A549 (cell line): Measurements from ENCODE around the gene NAT8.

Source experiments
- CTCF ChIP-seq: fragments of >200 bp; sonication (Bioruptor Twin); formaldehyde crosslinking; IDR thresholded peaks from 3 replicates; pipeline ENCODE4 v1.5.1; 2016
- E2F6 ChIP-seq: IDR thresholded peaks from 2 replicates; pipeline ENCODE4 v1.6.1; 2012; ENCODE audit warnings: low read depth, borderline replicate concordance
- EHMT2 ChIP-seq: fragments of 200-600 bp; sonication (generic); IDR thresholded peaks from 2 replicates; pipeline ENCODE4 v1.6.1; 2016; ENCODE audit warnings: antibody characterized with exemption, low read depth, mild to moderate bottlenecking, moderate library complexity
- EP300 ChIP-seq, 2 experiments: fragments of >200 bp; sonication (Bioruptor Twin); formaldehyde crosslinking; IDR thresholded peaks; 2 replicates in 1 of 2; 3 replicates in 1 of 2; pipeline ENCODE4 v1.6.1; 2016 to 2017
- MAX ChIP-seq: IDR thresholded peaks from 2 replicates; pipeline ENCODE4 v1.6.1; 2012
- NR3C1 ChIP-seq: fragments of >200 bp; sonication (Bioruptor Twin); formaldehyde crosslinking; IDR thresholded peaks from 3 replicates; pipeline ENCODE4 v1.6.1; 2017
- POLR2A ChIP-seq: IDR thresholded peaks from 2 replicates; pipeline ENCODE4 v1.6.1; 2012; ENCODE audit warnings: mild to moderate bottlenecking, low read length
- RCOR1 ChIP-seq: fragments of 150-350 bp; IDR thresholded peaks from 2 replicates; pipeline ENCODE4 v1.6.1; 2014; ENCODE audit warnings: antibody characterized with exemption, low read length, low read depth
- ZC3H11A ChIP-seq: fragments of 450-650 bp; IDR thresholded peaks from 2 replicates; pipeline ENCODE4 v1.6.1; 2014; ENCODE audit warnings: antibody characterized with exemption, mild to moderate bottlenecking

GRCh38 chr2:73611867-73612266 is 30.4 kb downstream of the NAT8 start:
- TF ChIP-seq E2F6: no peak
- no peak for TF ChIP-seq CTCF
- no peak for TF ChIP-seq NR3C1
- TF ChIP-seq ZC3H11A: no peak
- no peak for TF ChIP-seq EHMT2
- no peak for TF ChIP-seq MAX
- no peak for TF ChIP-seq POLR2A
- TF ChIP-seq RCOR1: no peak
- no peak for TF ChIP-seq EP300 (IDR thresholded peaks at IDR 0.05)
